HEK293T (cell line): ENCODE measurements around the gene TCF3.

ENCODE experiments used
- CTCF ChIA-PET: fragments of 350-600 bp; formaldehyde crosslinking; extraction: SDS; loops from one replicate; lab custom pipeline; 2021; ENCODE audit warnings: antibody characterized with exemption, inconsistent platforms; lab: Yijun Ruan, JAX
- POLR2A ChIA-PET: fragments of 350-600 bp; formaldehyde crosslinking; extraction: SDS; loops from one replicate; lab custom pipeline; 2020; ENCODE audit warnings: antibody characterized with exemption, inconsistent platforms; lab: Yijun Ruan, JAX
- DNase-seq: peaks from one replicate; pipeline ENCODE4 v3.0.0; 2012; ENCODE audit warnings: mixed read lengths; ENCODE audit errors: extremely low spot score
- ARNT ChIP-seq: fragments of 450-650 bp; IDR thresholded peaks from 2 replicates; pipeline ENCODE4 v1.6.1; 2017; ENCODE audit warnings: mild to moderate bottlenecking
- BHLHE40 ChIP-seq: fragments of 450-650 bp; IDR thresholded peaks from 2 replicates; pipeline ENCODE4 v1.6.1; 2016; ENCODE audit warnings: mild to moderate bottlenecking, moderate library complexity, borderline replicate concordance
- CTBP1 ChIP-seq: fragments of 450-650 bp; IDR thresholded peaks from 2 replicates; pipeline ENCODE4 v1.6.1; 2016; ENCODE audit warnings: borderline replicate concordance
- ELF4 ChIP-seq: fragments of 450-650 bp; IDR thresholded peaks from 2 replicates; pipeline ENCODE4 v1.6.1; 2017; ENCODE audit warnings: antibody characterized with exemption
- FOXA1 ChIP-seq: fragments of 450-650 bp; IDR thresholded peaks from 2 replicates; pipeline ENCODE4 v1.6.1; 2016; ENCODE audit warnings: mild to moderate bottlenecking
- FOXK2 ChIP-seq: fragments of 450-650 bp; IDR thresholded peaks from 2 replicates; pipeline ENCODE4 v1.6.1; 2016; ENCODE audit warnings: mild to moderate bottlenecking
- FOXM1 ChIP-seq: fragments of 450-650 bp; IDR thresholded peaks from 2 replicates; pipeline ENCODE4 v1.6.1; 2017; ENCODE audit warnings: mild to moderate bottlenecking, borderline replicate concordance
- HDGF ChIP-seq: fragments of 450-650 bp; IDR thresholded peaks from 2 replicates; pipeline ENCODE4 v1.6.1; 2017; ENCODE audit warnings: antibody characterized with exemption, borderline replicate concordance
- L3MBTL2 ChIP-seq: fragments of 450-650 bp; conservative IDR thresholded peaks from 2 replicates; pipeline ENCODE4 v1.6.1; 2016; ENCODE audit warnings: mild to moderate bottlenecking
- LEF1 ChIP-seq: fragments of 450-650 bp; IDR thresholded peaks from 2 replicates; pipeline ENCODE4 v1.6.1; 2017; ENCODE audit warnings: mild to moderate bottlenecking, borderline replicate concordance
- NFRKB ChIP-seq: fragments of 450-650 bp; IDR thresholded peaks from 2 replicates; pipeline ENCODE4 v1.6.1; 2016; ENCODE audit warnings: mild to moderate bottlenecking, moderate library complexity
- PKNOX1 ChIP-seq: fragments of 450-650 bp; IDR thresholded peaks from 2 replicates; pipeline ENCODE4 v1.6.1; 2016
- SP1 ChIP-seq: fragments of 450-650 bp; IDR thresholded peaks from 2 replicates; pipeline ENCODE4 v1.6.1; 2017
- SUZ12 ChIP-seq: fragments of 450-650 bp; IDR thresholded peaks from 2 replicates; pipeline ENCODE4 v1.6.1; 2016; ENCODE audit warnings: mild to moderate bottlenecking
- TARDBP ChIP-seq: fragments of 450-650 bp; IDR thresholded peaks from 2 replicates; pipeline ENCODE4 v1.6.1; 2016
- ZNF384 ChIP-seq: fragments of 450-650 bp; IDR thresholded peaks from 2 replicates; pipeline ENCODE4 v1.6.1; 2016

The TCF3 gene

GRCh38 chr19:1585243-1585580, 67.2 kb downstream of the TCF3 start:
- ChIA-PET POLR2A (no interaction called here), CTCF (no interaction called here)
- TF ChIP-seq CTBP1 (no peak), ELF4 (no peak), PKNOX1 (no peak), FOXA1 (no peak), BHLHE40 (no peak), SP1 (no peak), NFRKB (no peak), ARNT (no peak), TARDBP (no peak), FOXK2 (no peak), SUZ12 (no peak), HDGF (no peak)
- no peak for DNase-seq

GRCh38 chr19:1584500-1585242, 67.7 kb downstream of the TCF3 start:
- CTCF ChIA-PET = no interaction called here
- POLR2A ChIA-PET = no interaction called here
- TF ChIP-seq NFRKB (no peak), LEF1 (no peak), ARNT (no peak), BHLHE40 (no peak), SP1 (no peak), L3MBTL2 (no peak), TARDBP (no peak), ZNF384 (no peak), SUZ12 (no peak), CTBP1 (no peak), FOXK2 (no peak), PKNOX1 (no peak), ELF4 (no peak)
- no peak for DNase-seq

GRCh38 chr19:1582201-1582600, 70.2 kb downstream of the TCF3 start:
- TF ChIP-seq L3MBTL2 = no peak
- TF ChIP-seq FOXM1 = no peak
- no peak for TF ChIP-seq PKNOX1
- TF ChIP-seq ELF4 = no peak
- no peak for TF ChIP-seq ARNT
- TF ChIP-seq LEF1 = no peak
- no peak for TF ChIP-seq SUZ12
- no peak for TF ChIP-seq HDGF
- no peak for DNase-seq
- CTCF ChIA-PET = no interaction called here
- POLR2A ChIA-PET = no interaction called here

GRCh38 chr19:1580957-1581356, 71.5 kb downstream of the TCF3 start:
- no peak for DNase-seq
- ChIA-PET CTCF (no interaction called here), POLR2A (interaction anchor here (0.8 kb wide), 1 partner anchor 10 kb away, joined by 4 read pairs; no protein-coding TSS in a partner anchor)
- TF ChIP-seq SUZ12 = no peak
- no peak for TF ChIP-seq ARNT
- TF ChIP-seq FOXK2 = no peak
- no peak for TF ChIP-seq CTBP1
- TF ChIP-seq ZNF384 = no peak
- TF ChIP-seq LEF1 = no peak
- TF ChIP-seq PKNOX1 = no peak
- TF ChIP-seq HDGF = no peak
- no peak for TF ChIP-seq NFRKB
- TF ChIP-seq L3MBTL2 = no peak
- no peak for TF ChIP-seq SP1
- no peak for TF ChIP-seq FOXA1
- no peak for TF ChIP-seq BHLHE40
- TF ChIP-seq ELF4 = no peak
- no peak for TF ChIP-seq FOXM1
- TF ChIP-seq TARDBP = no peak

- TF ChIP-seq ELF4 (no peak), SP1 (no peak), SUZ12 (no peak), FOXA1 (no peak), BHLHE40 (no peak), ARNT (no peak), LEF1 (no peak), ZNF384 (no peak), TARDBP (no peak), FOXK2 (no peak), FOXM1 (no peak), NFRKB (no peak), HDGF (no peak), PKNOX1 (no peak), CTBP1 (no peak), L3MBTL2 (no peak)
- POLR2A ChIA-PET = interaction anchor here (1.5 kb wide), 1 partner anchor 7 kb away, joined by 4 read pairs; no protein-coding TSS in a partner anchor
- CTCF ChIA-PET = no interaction called here
- DNase-seq = no peak
These were observed 72.0 kb downstream of the TCF3 start for GRCh38 chr19:1580382-1580781.
